ENCODE data around the gene FAM32A.
"Not testable (repeated sequence)": the region's sequence is repeated elsewhere in the genome, so short reads cannot be mapped to it uniquely, and the experiment has no call there.

The FAM32A gene

GRCh38 chr19:16166417-16166816 lies 18.8 kb upstream of the FAM32A start:
- no peak for DNase-seq

GRCh38 chr19:16167055-16167454 lies 18.2 kb upstream of the FAM32A start:
- no peak for DNase-seq

- DNase-seq: no peak
Observed at GRCh38 chr19:16168465-16169081, 16.6 kb upstream of the FAM32A start.

- DNase-seq: no peak
Observed at GRCh38 chr19:16170134-16170533, 15.1 kb upstream of the FAM32A start.

GRCh38 chr19:16175954-16176353 lies 9.3 kb upstream of the FAM32A start:
- DNase-seq: no peak

- not testable (repeated sequence) for DNase-seq
Observed at GRCh38 chr19:16178866-16179265, 6.3 kb upstream of the FAM32A start.

GRCh38 chr19:16180611-16181010 lies 4.6 kb upstream of the FAM32A start:
- no peak for DNase-seq

GRCh38 chr19:16184665-16185122 lies 516 bp upstream of the FAM32A start:
- no peak for DNase-seq

GRCh38 chr19:16185768-16186123 lies 536 bp downstream of the FAM32A start:
- DNase-seq: peak; percentile 34 to 38

GRCh38 chr19:16188521-16188920 lies 3.3 kb downstream of the FAM32A start:
- no peak for DNase-seq

GRCh38 chr19:16190198-16190597 lies 5.0 kb downstream of the FAM32A start:
- DNase-seq: no peak

- no peak for DNase-seq
Observed at GRCh38 chr19:16190736-16191135, 5.5 kb downstream of the FAM32A start.

GRCh38 chr19:16191216-16191908 lies 6.2 kb downstream of the FAM32A start:
- no peak for DNase-seq

GRCh38 chr19:16193466-16193865 lies 8.3 kb downstream of the FAM32A start:
- DNase-seq: no peak

GRCh38 chr19:16197188-16197621 lies 12.0 kb downstream of the FAM32A start:
- no peak for DNase-seq

- DNase-seq: peak; percentile 98
Observed at GRCh38 chr19:16197622-16198369, 12.6 kb downstream of the FAM32A start, which contains the start of gene AP1M1. Gene AP1M1 (plus strand): TSS chr19:16197911. CDS start chr19:16198027, 116 bp downstream.

GRCh38 chr19:16198370-16198651 lies 13.1 kb downstream of the FAM32A start:
- no peak for DNase-seq

GRCh38 chr19:16199275-16199932 lies 14.2 kb downstream of the FAM32A start:
- no peak for DNase-seq

- no peak for DNase-seq
Observed at GRCh38 chr19:16200038-16201010, 15.1 kb downstream of the FAM32A start.

- DNase-seq: no peak
Observed at GRCh38 chr19:16201011-16201391, 15.8 kb downstream of the FAM32A start.

GRCh38 chr19:16202320-16203255 lies 17.4 kb downstream of the FAM32A start:
- no peak for DNase-seq

Measured in stimulated activated CD4-positive, alpha-beta T cell treated with anti-CD3 and anti-CD28 coated beads, Interleukin-4, amount 100 ng/mL, for 4 hours (primary cell).